ENCODE measurements around the gene PLEKHA5. TPM values are rescaled to one million over a fixed set of nuclear protein-coding genes. Genes with fewer than 3 reads are reported as not detected.

The PLEKHA5 gene
- polyA plus RNA-seq, 4 donors, result 13.2 to 36.2 (median 19.6) TPM

- Histone ChIP-seq H3K9me3 (ENCODE audit: control insufficient read depth in 2 of 2, insufficient read depth in 1 of 2, low read depth in 1 of 2, low read length in 1 of 2) (no peaks in the 10 kb centered on the region), H3K4me3 (ENCODE audit: low read depth in 1 of 3, low read length in 3 of 3) (no peak overlapping the region), H3K27me3 (ENCODE audit: control insufficient read depth in 3 of 3, insufficient read depth in 3 of 3, low read length in 3 of 3) (no peaks in the 10 kb centered on the region), H3K36me3 (ENCODE audit: control insufficient read depth in 3 of 3, insufficient read depth in 2 of 3, low read depth in 1 of 3, low read length in 3 of 3) (peaks cover 0 to 5% (median 0%) of the 10 kb centered on the region in 3 donors), H3K4me1 (ENCODE audit: control insufficient read depth in 3 of 3, insufficient read depth in 2 of 3, low read depth in 1 of 3, low read length in 2 of 3) (peaks cover 0 to 4% (median 0%) of the 10 kb centered on the region in 3 donors), H3K27ac (ENCODE audit: low read depth in 1 of 3, low read length in 2 of 3) (no peak overlapping the region)
- FAIRE-seq (no peak), DNase-seq (no peak)
- 83 to 91% (median 87%) methylated on average over 8 of the region's 8 CpGs for WGBS, 3 donors
These were observed 52.3 kb downstream of the PLEKHA5 start for GRCh38 chr12:19181666-19182426.

DNA sequence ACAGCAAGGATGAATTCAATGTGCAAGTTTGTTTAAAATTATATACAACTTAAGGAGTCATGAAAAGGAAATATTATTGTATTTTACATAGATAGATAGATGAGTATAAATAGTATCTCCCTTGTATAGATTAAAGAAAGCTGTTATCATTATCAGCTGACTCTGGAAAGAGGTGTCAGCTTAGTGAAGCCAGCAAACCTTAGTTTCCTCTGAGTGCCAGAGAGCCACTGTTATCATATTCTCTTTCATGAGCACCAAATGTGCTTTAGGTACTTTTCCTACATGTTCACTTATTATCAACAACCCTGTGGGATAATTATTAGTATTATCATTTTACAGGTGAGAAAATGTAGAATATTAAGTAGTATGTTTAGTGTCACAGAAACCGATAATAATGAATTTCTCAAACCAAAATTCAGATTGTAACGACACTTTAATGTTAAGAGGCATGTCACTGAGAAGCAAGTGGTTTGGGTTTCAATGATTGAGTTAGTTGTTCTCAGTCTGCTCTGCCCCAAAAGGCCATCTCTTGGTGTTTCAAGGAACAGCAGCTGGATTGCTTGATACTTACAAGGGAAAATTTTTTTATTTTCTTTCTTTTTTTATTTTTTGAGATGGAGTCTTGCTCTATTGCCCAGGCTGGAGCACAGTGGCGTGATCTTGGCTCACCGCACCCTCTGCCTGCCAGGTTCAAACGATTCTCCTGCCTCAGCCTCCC, 53.7 kb downstream of the PLEKHA5 start:
- FAIRE-seq, result no peak
- Histone ChIP-seq H3K9me3 (ENCODE audit: control insufficient read depth in 2 of 2, insufficient read depth in 1 of 2, low read depth in 1 of 2, low read length in 1 of 2) (no peaks in the 10 kb centered on the region), H3K27me3 (ENCODE audit: control insufficient read depth in 3 of 3, insufficient read depth in 3 of 3, low read length in 3 of 3) (no peaks in the 10 kb centered on the region), H3K4me3 (ENCODE audit: low read depth in 1 of 3, low read length in 3 of 3) (no peak overlapping the region), H3K27ac (ENCODE audit: low read depth in 1 of 3, low read length in 2 of 3) (no peak overlapping the region), H3K36me3 (ENCODE audit: control insufficient read depth in 3 of 3, insufficient read depth in 2 of 3, low read depth in 1 of 3, low read length in 3 of 3) (peaks cover 0 to 3% (median 0%) of the 10 kb centered on the region in 3 donors), H3K4me1 (ENCODE audit: control insufficient read depth in 3 of 3, insufficient read depth in 2 of 3, low read depth in 1 of 3, low read length in 2 of 3) (peaks cover 0 to 4% (median 0%) of the 10 kb centered on the region in 3 donors)
- DNase-seq, result no peak
- WGBS, 3 donors, result 90 to 96% (median 92%) methylated on average over 5 of the region's 5 CpGs

DNA sequence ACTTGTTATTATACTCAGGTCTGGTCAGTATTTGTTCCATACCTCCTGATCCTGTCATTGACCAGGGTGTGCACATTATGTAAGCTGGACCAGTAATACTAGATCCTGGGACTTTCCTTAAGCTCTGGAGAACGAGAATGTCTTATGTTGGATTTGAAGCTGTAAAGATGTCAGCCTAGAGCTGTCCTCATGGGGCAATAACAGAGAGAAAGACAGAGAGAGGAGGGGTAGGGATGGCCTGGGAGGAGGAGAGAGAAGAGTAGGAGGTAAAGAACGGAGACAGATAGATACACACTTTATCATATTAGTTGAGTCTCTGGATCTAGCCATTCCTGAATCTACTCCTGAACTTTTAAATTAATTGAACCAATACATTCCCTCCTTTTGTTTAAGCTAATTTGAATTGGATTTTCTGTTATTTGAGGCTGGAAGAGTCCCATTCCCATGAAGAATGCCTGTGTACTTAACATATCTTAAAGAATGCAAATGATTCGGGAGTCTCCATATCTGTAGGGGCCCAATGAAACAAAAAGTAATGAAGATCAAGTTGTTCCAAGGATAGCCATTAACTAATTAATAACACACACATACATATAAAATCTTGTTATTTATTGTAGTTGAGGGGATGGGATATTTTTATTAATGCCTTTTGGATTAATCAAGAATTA, 55.9 kb downstream of the PLEKHA5 start:
- Histone ChIP-seq H3K9me3 (ENCODE audit: control insufficient read depth in 2 of 2, insufficient read depth in 1 of 2, low read depth in 1 of 2, low read length in 1 of 2) (no peaks in the 10 kb centered on the region), H3K4me3 (ENCODE audit: low read depth in 1 of 3, low read length in 3 of 3) (no peak overlapping the region), H3K4me1 (ENCODE audit: control insufficient read depth in 3 of 3, insufficient read depth in 2 of 3, low read depth in 1 of 3, low read length in 2 of 3) (no peaks in the 10 kb centered on the region), H3K27me3 (ENCODE audit: control insufficient read depth in 3 of 3, insufficient read depth in 3 of 3, low read length in 3 of 3) (no peaks in the 10 kb centered on the region), H3K27ac (ENCODE audit: low read depth in 1 of 3, low read length in 2 of 3) (peak overlapping the region in 1 of 3 donors; percentile 20), H3K36me3 (ENCODE audit: control insufficient read depth in 3 of 3, insufficient read depth in 2 of 3, low read depth in 1 of 3, low read length in 3 of 3) (peaks cover 0 to 3% (median 0%) of the 10 kb centered on the region in 3 donors)
- 44 to 54% (median 52%) methylated on average over 3 of the region's 3 CpGs for WGBS, 3 donors
- no peak for DNase-seq
- no peak for FAIRE-seq

DNA sequence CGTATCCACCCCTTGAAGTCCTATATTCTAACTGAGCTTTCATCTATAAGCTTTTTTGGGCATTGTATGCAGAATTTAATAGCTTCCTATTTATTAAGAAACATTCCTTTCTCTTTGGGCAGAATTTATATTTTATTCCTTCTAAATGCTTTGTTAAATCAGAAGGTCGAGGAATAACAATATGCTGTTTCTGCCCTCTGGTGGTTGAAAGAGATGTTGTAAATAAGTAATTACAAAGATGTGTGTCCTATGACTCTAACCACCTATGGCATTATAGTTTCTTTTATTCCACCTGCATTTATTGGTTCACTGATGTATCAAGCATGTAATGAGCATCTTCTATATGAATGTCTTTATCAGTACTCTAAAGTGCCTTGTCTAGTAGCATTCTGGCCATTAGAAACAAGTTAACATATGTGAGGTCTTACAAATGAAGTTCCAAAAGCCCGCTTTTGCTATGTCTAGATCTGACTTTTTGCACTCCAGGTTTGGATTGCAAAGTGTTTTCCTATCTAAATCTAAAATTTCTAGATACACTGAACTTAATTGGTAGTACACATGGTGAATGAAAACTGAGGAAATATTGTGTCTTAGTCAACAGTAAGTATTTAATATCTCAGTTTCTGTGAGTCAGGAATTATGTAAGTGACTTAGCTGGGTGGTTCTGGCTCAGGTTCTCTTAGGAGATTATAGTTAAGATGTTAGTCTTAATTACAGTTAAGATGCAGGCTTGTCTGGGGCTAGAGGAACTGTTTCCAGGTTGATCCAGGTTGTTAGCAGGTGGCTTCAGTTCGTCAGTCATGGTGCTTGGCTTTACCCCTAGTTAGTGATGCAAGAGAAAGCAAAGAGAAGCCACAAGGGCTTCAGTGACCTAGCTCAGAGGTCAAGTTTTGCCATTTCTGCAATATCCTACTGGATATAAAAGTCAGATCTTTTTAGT, 57.5 kb downstream of the PLEKHA5 start:
- Histone ChIP-seq H3K36me3 (ENCODE audit: control insufficient read depth in 3 of 3, insufficient read depth in 2 of 3, low read depth in 1 of 3, low read length in 3 of 3) (peaks cover 0 to 3% (median 0%) of the 10 kb centered on the region in 3 donors), H3K27ac (ENCODE audit: low read depth in 1 of 3, low read length in 2 of 3) (no peak overlapping the region), H3K4me3 (ENCODE audit: low read depth in 1 of 3, low read length in 3 of 3) (no peak overlapping the region), H3K4me1 (ENCODE audit: control insufficient read depth in 3 of 3, insufficient read depth in 2 of 3, low read depth in 1 of 3, low read length in 2 of 3) (no peaks in the 10 kb centered on the region), H3K9me3 (ENCODE audit: control insufficient read depth in 2 of 2, insufficient read depth in 1 of 2, low read depth in 1 of 2, low read length in 1 of 2) (no peaks in the 10 kb centered on the region), H3K27me3 (ENCODE audit: control insufficient read depth in 3 of 3, insufficient read depth in 3 of 3, low read length in 3 of 3) (no peaks in the 10 kb centered on the region)
- DNase-seq, result peak; percentile 65 to 71
- WGBS, 3 donors, result 56 to 60% (median 59%) methylated on average over 4 of the region's 4 CpGs
- FAIRE-seq, result peak; percentile 77

- peaks cover 0 to 3% (median 0%) of the 10 kb centered on the region in 3 donors for H3K36me3 ChIP-seq (ENCODE audit: control insufficient read depth in 3 of 3, insufficient read depth in 2 of 3, low read depth in 1 of 3, low read length in 3 of 3)
- FAIRE-seq, result no peak
- no peak for DNase-seq
- no peaks in the 10 kb centered on the region for H3K4me1 ChIP-seq (ENCODE audit: control insufficient read depth in 3 of 3, insufficient read depth in 2 of 3, low read depth in 1 of 3, low read length in 2 of 3)
- no peaks in the 10 kb centered on the region for H3K9me3 ChIP-seq (ENCODE audit: control insufficient read depth in 2 of 2, insufficient read depth in 1 of 2, low read depth in 1 of 2, low read length in 1 of 2)
- no peak overlapping the region for H3K27ac ChIP-seq (ENCODE audit: low read depth in 1 of 3, low read length in 2 of 3)
- 50 to 94% (median 67%) methylated on average over 1 of the region's 1 CpG for WGBS, 3 donors
- no peaks in the 10 kb centered on the region for H3K27me3 ChIP-seq (ENCODE audit: control insufficient read depth in 3 of 3, insufficient read depth in 3 of 3, low read length in 3 of 3)
- H3K4me3 ChIP-seq (ENCODE audit: low read depth in 1 of 3, low read length in 3 of 3), result no peak overlapping the region
These were observed 60.0 kb downstream of the PLEKHA5 start for GRCh38 chr12:19189522-19189921.

DNA sequence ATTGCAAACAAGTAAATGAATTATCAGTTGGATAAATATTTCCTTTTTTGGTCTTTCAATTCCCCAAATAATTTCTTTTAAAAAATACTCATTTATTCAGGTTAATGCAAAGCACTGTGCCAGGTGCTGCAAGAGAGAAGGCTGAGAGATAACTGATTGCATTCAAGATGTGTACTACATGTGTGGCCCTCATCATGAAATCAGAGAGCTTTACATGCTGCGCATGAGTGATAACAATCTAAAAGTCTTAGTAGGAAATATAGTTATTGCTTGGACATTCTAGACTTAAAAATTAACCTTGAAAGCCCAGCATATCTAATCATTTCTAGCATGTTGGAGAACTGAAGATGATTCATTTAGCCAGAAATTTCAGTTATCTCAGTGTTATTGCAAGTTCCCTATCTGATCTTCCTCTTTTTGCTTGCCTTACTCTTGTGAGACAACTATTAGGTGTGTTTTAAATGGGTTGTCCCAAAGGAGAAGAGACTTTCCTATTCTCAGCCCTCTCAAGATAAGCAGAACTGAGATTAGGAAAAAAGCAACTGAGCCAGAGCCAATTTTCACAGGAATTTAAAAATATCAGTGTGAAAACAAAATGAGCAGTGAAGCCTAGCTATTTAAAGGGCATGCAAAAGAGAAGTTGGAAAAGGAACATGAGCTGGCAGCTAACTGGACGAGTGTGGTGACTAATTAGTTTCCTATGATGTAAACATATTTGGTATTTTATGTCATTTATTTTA, 60.9 kb downstream of the PLEKHA5 start:
- peaks cover 0 to 3% (median 0%) of the 10 kb centered on the region in 3 donors for H3K36me3 ChIP-seq (ENCODE audit: control insufficient read depth in 3 of 3, insufficient read depth in 2 of 3, low read depth in 1 of 3, low read length in 3 of 3)
- H3K4me1 ChIP-seq (ENCODE audit: control insufficient read depth in 3 of 3, insufficient read depth in 2 of 3, low read depth in 1 of 3, low read length in 2 of 3), result no peaks in the 10 kb centered on the region
- H3K4me3 ChIP-seq (ENCODE audit: low read depth in 1 of 3, low read length in 3 of 3), result no peak overlapping the region
- WGBS, 3 donors, result 62 to 78% (median 72%) methylated on average over 2 of the region's 2 CpGs
- FAIRE-seq (no peak), DNase-seq (no peak)
- H3K9me3 ChIP-seq (ENCODE audit: control insufficient read depth in 2 of 2, insufficient read depth in 1 of 2, low read depth in 1 of 2, low read length in 1 of 2), result no peaks in the 10 kb centered on the region
- no peaks in the 10 kb centered on the region for H3K27me3 ChIP-seq (ENCODE audit: control insufficient read depth in 3 of 3, insufficient read depth in 3 of 3, low read length in 3 of 3)
- no peak overlapping the region for H3K27ac ChIP-seq (ENCODE audit: low read depth in 1 of 3, low read length in 2 of 3)

DNA sequence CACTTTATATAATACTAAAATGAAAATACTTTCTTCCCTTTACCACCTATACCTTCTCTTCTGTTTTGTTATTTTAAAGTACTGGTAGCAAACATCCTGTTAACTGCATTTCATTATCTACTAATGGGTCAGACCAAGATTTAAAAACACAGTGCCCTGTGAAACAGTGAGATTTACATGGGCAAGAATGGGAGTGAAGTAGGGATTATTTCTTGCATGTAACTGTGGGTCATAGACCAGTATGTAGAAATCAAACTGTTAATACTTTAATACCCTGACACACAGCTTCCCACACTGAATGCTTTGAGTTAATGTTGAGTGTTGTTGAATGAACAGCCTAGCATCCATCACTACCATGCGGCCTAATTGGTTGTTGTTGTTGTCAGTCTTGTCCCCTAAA, 61.6 kb downstream of the PLEKHA5 start:
- WGBS, 3 donors, result 68 to 94% (median 91%) methylated on average over 1 of the region's 1 CpG
- Histone ChIP-seq H3K27me3 (ENCODE audit: control insufficient read depth in 3 of 3, insufficient read depth in 3 of 3, low read length in 3 of 3) (no peaks in the 10 kb centered on the region), H3K27ac (ENCODE audit: low read depth in 1 of 3, low read length in 2 of 3) (no peak overlapping the region), H3K9me3 (ENCODE audit: control insufficient read depth in 2 of 2, insufficient read depth in 1 of 2, low read depth in 1 of 2, low read length in 1 of 2) (no peaks in the 10 kb centered on the region), H3K4me3 (ENCODE audit: low read depth in 1 of 3, low read length in 3 of 3) (no peak overlapping the region), H3K36me3 (ENCODE audit: control insufficient read depth in 3 of 3, insufficient read depth in 2 of 3, low read depth in 1 of 3, low read length in 3 of 3) (peaks cover 0 to 3% (median 0%) of the 10 kb centered on the region in 3 donors), H3K4me1 (ENCODE audit: control insufficient read depth in 3 of 3, insufficient read depth in 2 of 3, low read depth in 1 of 3, low read length in 2 of 3) (no peaks in the 10 kb centered on the region)
- DNase-seq (no peak), FAIRE-seq (no peak)
